ENCODE results near the gene BCAS3.

Gene BCAS3

DNA sequence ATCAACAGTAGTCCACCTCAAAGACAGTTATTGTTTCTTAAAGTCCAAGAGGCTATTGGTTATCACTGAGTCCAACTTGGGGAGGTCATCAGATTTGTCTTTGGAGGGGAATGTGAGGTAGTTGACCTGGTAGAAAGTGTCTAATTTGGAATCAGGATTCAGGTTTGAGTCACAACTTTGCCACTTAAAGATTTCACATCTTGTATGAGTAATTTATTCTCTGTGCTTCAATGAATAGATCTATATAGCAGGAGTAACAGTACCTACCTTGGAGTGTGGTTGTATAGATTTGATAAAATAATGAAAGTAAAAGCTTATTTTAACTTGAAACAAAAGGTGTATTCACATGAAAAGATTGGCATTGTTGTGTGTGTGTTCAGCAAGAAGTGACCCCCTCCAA is 602.7 kb downstream of the BCAS3 start:
- peaks cover 15% of the 10 kb centered on the region for H3K9me3 Mint-ChIP-seq
- H3K4me3 Mint-ChIP-seq = no peak overlapping the region
- TF ChIP-seq, protein P1, sequence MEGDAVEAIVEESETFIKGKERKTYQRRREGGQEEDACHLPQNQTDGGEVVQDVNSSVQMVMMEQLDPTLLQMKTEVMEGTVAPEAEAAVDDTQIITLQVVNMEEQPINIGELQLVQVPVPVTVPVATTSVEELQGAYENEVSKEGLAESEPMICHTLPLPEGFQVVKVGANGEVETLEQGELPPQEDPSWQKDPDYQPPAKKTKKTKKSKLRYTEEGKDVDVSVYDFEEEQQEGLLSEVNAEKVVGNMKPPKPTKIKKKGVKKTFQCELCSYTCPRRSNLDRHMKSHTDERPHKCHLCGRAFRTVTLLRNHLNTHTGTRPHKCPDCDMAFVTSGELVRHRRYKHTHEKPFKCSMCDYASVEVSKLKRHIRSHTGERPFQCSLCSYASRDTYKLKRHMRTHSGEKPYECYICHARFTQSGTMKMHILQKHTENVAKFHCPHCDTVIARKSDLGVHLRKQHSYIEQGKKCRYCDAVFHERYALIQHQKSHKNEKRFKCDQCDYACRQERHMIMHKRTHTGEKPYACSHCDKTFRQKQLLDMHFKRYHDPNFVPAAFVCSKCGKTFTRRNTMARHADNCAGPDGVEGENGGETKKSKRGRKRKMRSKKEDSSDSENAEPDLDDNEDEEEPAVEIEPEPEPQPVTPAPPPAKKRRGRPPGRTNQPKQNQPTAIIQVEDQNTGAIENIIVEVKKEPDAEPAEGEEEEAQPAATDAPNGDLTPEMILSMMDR (IDR thresholded peaks at IDR 0.05) = no peak
- H3K4me1 Mint-ChIP-seq = peaks cover 20% of the 10 kb centered on the region
- no peak overlapping the region for H3K27ac Mint-ChIP-seq
- peaks cover 16% of the 10 kb centered on the region for H3K36me3 Mint-ChIP-seq (ENCODE audit: low read depth)
- DNase-seq = no peak
- peaks cover 19% of the 10 kb centered on the region for H3K27me3 Mint-ChIP-seq (ENCODE audit: low read depth, poor library complexity)

DNA sequence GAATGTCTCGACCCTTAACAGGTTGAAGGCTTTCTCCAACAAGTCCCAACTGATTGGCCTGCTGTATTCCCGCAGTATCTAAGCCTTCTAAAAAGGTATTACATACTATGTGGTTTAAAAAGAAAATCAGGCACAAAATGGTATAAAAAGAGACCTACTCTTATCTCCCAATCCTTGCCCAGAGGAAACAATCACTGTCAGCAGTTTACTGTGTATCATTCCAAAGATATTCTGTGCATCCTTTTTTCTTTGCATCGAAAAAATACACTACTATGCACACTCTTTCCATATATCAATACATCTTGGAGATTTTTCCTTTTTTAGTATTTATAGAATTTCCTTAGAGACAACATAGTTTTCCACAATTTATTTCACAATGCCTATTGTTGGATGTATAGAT is 603.2 kb downstream of the BCAS3 start:
- Mint-ChIP-seq H3K27me3 (ENCODE audit: low read depth, poor library complexity) (peaks cover 16% of the 10 kb centered on the region), H3K4me3 (no peak overlapping the region), H3K4me1 (peaks cover 25% of the 10 kb centered on the region), H3K36me3 (ENCODE audit: low read depth) (peaks cover 16% of the 10 kb centered on the region), H3K27ac (no peak overlapping the region), H3K9me3 (peaks cover 15% of the 10 kb centered on the region)
- no peak for DNase-seq
- TF ChIP-seq, protein P1 (IDR thresholded peaks at IDR 0.05) = no peak

DNA sequence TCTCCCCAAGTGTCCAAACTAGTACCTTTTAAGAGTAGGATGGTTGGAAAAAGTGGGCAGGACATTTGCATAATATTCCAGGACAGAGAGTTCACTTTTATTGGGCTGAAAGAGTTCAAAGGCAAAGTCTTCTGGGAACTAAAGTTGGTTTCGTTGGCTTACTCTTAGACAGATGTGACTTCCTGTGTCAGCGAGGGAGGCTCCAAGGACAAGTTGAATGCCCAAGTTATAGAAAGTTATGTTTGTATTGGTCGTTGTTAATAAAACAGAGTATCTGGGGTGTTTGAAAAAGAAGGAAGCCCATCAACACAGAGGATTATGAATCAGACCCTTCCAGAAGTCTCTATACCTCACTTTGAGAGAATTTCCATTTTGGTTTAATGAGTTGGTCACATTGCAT is 604.7 kb downstream of the BCAS3 start:
- Mint-ChIP-seq H3K4me1 (peaks cover 41% of the 10 kb centered on the region), H3K36me3 (ENCODE audit: low read depth) (peaks cover 16% of the 10 kb centered on the region), H3K4me3 (no peak overlapping the region), H3K27ac (no peak overlapping the region), H3K27me3 (ENCODE audit: low read depth, poor library complexity) (peaks cover 24% of the 10 kb centered on the region), H3K9me3 (peaks cover 15% of the 10 kb centered on the region)
- TF ChIP-seq, protein P1 (IDR thresholded peaks at IDR 0.05) = no peak
- DNase-seq = no peak

DNA sequence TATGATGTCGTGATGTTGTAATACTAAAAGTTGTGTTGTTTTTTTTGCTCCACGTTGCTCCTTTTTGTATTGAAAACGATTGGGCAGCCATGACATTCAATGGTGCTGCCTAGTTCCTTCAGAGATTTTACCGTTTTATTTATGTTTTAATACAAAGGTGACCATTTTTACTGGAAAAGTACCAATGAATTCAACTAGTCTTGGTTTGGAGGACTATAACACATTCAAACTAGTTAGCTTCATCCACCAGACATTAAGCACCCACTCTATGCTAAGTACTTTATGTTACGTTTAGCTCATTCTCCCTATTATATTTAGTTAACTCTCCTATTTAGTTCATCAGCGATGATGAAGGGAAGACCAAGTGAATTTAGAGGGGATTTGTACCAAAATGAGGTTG is 605.4 kb downstream of the BCAS3 start:
- no peak for DNase-seq
- TF ChIP-seq, protein P1 (IDR thresholded peaks at IDR 0.05) = no peak
- peaks cover 24% of the 10 kb centered on the region for H3K27me3 Mint-ChIP-seq (ENCODE audit: low read depth, poor library complexity)
- H3K4me3 Mint-ChIP-seq = no peak overlapping the region
- H3K36me3 Mint-ChIP-seq (ENCODE audit: low read depth) = peaks cover 16% of the 10 kb centered on the region
- H3K27ac Mint-ChIP-seq = no peak overlapping the region
- H3K4me1 Mint-ChIP-seq = peaks cover 44% of the 10 kb centered on the region
- peaks cover 15% of the 10 kb centered on the region for H3K9me3 Mint-ChIP-seq

DNA sequence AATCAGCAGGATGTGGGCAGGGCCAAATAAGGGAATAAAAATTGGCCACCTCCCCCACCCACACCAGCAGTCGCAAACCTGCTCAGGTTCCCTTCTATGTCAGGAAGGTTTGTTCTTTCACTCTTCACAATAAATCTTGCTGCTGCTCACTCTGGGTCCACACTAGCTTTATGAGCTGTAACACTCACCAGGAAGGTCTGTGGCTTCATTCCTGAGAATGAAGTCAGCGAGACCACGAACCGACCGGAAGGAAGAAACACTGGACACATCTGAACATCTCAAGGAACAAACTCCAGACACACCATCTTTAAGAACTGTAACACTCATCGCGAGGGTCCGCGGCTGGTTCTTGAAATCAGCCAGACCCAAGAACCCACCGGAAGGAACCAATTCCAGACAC is 606.5 kb downstream of the BCAS3 start:
- Mint-ChIP-seq H3K4me3 (no peak overlapping the region), H3K27ac (peak overlapping the region; percentile 96), H3K4me1 (peaks cover 56% of the 10 kb centered on the region), H3K9me3 (peaks cover 15% of the 10 kb centered on the region), H3K27me3 (ENCODE audit: low read depth, poor library complexity) (peaks cover 24% of the 10 kb centered on the region), H3K36me3 (ENCODE audit: low read depth) (peaks cover 16% of the 10 kb centered on the region)
- TF ChIP-seq, protein P1 (IDR thresholded peaks at IDR 0.05) = no peak
- peak; percentile 5 for DNase-seq

DNA sequence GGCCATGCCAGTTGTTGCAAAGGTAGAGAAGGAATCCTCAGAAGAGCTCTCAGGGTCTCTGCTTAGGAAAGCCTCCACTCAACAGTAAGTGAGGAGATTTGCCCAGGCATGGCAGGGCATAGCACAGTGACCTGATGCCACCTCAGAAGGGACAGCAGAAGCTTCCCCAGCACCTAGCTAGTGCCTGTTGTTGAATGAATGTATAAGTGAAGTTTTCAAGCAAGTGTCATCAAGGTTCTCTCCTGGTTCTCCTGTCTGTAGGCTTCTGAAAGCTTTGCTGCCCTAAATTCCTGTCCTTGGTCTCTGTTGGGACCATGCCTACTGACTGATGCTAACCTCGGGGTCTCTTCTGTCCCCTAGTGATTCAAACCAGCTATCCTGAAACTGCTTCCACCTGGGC is 607.1 kb downstream of the BCAS3 start:
- H3K27ac Mint-ChIP-seq = peak overlapping the region; percentile 98
- peaks cover 61% of the 10 kb centered on the region for H3K4me1 Mint-ChIP-seq
- TF ChIP-seq, protein P1 (IDR thresholded peaks at IDR 0.05) = no peak
- peak overlapping the region; percentile 3 for H3K4me3 Mint-ChIP-seq
- H3K27me3 Mint-ChIP-seq (ENCODE audit: low read depth, poor library complexity) = peaks cover 25% of the 10 kb centered on the region
- DNase-seq = no peak
- H3K9me3 Mint-ChIP-seq = peaks cover 15% of the 10 kb centered on the region
- peaks cover 16% of the 10 kb centered on the region for H3K36me3 Mint-ChIP-seq (ENCODE audit: low read depth)

Measured in nephron progenitor cell (in vitro differentiated cells).